BE2C (cell line): Measurements from ENCODE around the gene RASL12.
A peak's percentile ranks its signal among the peaks of the same experiment; 100 is the strongest.

Experiments
- DNase-seq: peaks from one replicate; pipeline ENCODE4 v3.0.0-alpha.2; 2020
- H3K27me3 ChIP-seq: fragments of 250-450 bp; sonication (Bioruptor Pico); 2 replicates; pipeline ENCODE4 v1.5.1; 2020; ENCODE audit warnings: mild to moderate bottlenecking
- H3K36me3 ChIP-seq: fragments of 250-450 bp; sonication (Bioruptor Pico); 2 replicates; pipeline ENCODE4 v1.5.1; 2020; ENCODE audit warnings: mild to moderate bottlenecking
- H3K4me1 ChIP-seq: fragments of 250-450 bp; sonication (Bioruptor Pico); 2 replicates; pipeline ENCODE4 v1.5.1; 2020
- H3K4me3 ChIP-seq: 2 replicates; pipeline ENCODE4 v1.5.1; 2011; ENCODE audit warnings: low read depth, low read length
- H3K9me3 ChIP-seq: fragments of 250-450 bp; sonication (Bioruptor Pico); 2 replicates; pipeline ENCODE4 v1.5.1; 2020
- TF ChIP-seq, protein P1 (sequence below): IDR thresholded peaks from 2 replicates; pipeline ENCODE4 v1.5.1; 2012; ENCODE audit warnings: mild to moderate bottlenecking, low read depth, low read length

Gene RASL12

GRCh38 chr15:65008983-65009382 lies 58.8 kb downstream of the RASL12 start:
- Histone ChIP-seq H3K27me3 (no peaks in the 10 kb centered on the region), H3K4me3 (no peak overlapping the region), H3K4me1 (no peaks in the 10 kb centered on the region), H3K9me3 (no peaks in the 10 kb centered on the region), H3K36me3 (peaks cover 13% of the 10 kb centered on the region)
- TF ChIP-seq, protein P1, sequence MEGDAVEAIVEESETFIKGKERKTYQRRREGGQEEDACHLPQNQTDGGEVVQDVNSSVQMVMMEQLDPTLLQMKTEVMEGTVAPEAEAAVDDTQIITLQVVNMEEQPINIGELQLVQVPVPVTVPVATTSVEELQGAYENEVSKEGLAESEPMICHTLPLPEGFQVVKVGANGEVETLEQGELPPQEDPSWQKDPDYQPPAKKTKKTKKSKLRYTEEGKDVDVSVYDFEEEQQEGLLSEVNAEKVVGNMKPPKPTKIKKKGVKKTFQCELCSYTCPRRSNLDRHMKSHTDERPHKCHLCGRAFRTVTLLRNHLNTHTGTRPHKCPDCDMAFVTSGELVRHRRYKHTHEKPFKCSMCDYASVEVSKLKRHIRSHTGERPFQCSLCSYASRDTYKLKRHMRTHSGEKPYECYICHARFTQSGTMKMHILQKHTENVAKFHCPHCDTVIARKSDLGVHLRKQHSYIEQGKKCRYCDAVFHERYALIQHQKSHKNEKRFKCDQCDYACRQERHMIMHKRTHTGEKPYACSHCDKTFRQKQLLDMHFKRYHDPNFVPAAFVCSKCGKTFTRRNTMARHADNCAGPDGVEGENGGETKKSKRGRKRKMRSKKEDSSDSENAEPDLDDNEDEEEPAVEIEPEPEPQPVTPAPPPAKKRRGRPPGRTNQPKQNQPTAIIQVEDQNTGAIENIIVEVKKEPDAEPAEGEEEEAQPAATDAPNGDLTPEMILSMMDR: peak; percentile 46
- no peak for DNase-seq

GRCh38 chr15:65006876-65007275 lies 60.9 kb downstream of the RASL12 start:
- Histone ChIP-seq H3K4me1 (no peaks in the 10 kb centered on the region), H3K9me3 (no peaks in the 10 kb centered on the region), H3K36me3 (peaks cover 17% of the 10 kb centered on the region), H3K4me3 (no peak overlapping the region), H3K27me3 (no peaks in the 10 kb centered on the region)
- TF ChIP-seq, protein P1: no peak
- DNase-seq: no peak

DNA sequence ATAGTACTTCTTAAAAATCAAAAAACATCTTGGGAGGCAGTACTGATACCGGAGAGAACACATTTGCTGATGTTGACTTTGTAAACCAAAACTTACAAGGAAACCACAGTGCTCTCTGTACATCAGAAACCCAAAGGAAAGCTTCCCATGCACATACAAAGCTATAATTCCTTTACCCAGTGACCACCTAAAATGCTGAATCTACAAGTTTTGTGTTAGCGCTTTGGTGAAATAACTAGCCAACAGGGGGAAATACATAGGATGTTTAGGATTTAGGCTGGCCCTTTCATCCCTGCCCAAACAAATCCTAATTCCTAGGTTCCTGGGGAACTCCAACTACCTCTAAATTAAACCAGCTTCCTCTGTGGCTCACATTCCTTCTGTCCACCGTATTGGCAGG lies 62.8 kb downstream of the RASL12 start:
- Histone ChIP-seq H3K9me3 (no peaks in the 10 kb centered on the region), H3K4me1 (no peaks in the 10 kb centered on the region), H3K4me3 (no peak overlapping the region), H3K27me3 (no peaks in the 10 kb centered on the region), H3K36me3 (peaks cover 14% of the 10 kb centered on the region)
- no peak for DNase-seq
- TF ChIP-seq, protein P1: no peak
